Right lobe of liver (tissue), 4 donors: ENCODE data around the gene FHIT.

ENCODE experiments used
- POLR2A ChIP-seq: fragments of 450-650 bp; IDR thresholded peaks from one replicate; pipeline ENCODE4 v1.6.1; 2017; ENCODE audit warnings: antibody characterized with exemption, mild to moderate bottlenecking
- TF ChIP-seq, protein P1 (sequence below), 4 donors: fragments of 200-600 bp in 3 of 4; fragments of 450-650 bp in 1 of 4; IDR thresholded peaks; one replicate each; pipeline versions ENCODE4 v1.5.1 to v1.8.0; 2016 to 2022; ENCODE audit warnings: antibody characterized with exemption in 4 of 4, mild to moderate bottlenecking in 2 of 4
- donor health status: DM: no; HTN: no; CAD: no.
- donor health status: DM: no; HTN: no; CAD: no.
- donor health status: DM: no; HTN: yes; CAD: no.

DNA sequence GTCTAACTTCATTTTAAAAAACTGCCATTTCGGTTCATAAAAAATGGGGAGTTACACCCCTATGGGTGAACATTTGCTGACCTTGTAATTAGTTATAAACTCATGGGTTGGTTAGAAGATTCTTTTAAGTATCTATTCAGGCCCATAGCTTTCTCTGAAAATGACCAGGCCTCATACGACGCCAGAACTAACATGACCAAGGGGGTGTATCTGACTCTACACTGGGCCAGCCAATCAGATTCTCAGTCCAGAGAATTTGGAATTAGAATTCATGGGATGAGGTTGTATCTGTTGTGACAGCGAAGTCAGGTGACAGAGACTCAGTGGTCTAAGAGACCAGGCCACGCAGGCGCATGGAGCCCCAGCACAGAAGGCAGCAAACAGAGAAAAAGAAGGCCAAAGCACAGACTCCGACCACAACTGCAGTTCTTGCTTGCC is 981.4 kb downstream of the FHIT start:
- TF ChIP-seq, protein P1, sequence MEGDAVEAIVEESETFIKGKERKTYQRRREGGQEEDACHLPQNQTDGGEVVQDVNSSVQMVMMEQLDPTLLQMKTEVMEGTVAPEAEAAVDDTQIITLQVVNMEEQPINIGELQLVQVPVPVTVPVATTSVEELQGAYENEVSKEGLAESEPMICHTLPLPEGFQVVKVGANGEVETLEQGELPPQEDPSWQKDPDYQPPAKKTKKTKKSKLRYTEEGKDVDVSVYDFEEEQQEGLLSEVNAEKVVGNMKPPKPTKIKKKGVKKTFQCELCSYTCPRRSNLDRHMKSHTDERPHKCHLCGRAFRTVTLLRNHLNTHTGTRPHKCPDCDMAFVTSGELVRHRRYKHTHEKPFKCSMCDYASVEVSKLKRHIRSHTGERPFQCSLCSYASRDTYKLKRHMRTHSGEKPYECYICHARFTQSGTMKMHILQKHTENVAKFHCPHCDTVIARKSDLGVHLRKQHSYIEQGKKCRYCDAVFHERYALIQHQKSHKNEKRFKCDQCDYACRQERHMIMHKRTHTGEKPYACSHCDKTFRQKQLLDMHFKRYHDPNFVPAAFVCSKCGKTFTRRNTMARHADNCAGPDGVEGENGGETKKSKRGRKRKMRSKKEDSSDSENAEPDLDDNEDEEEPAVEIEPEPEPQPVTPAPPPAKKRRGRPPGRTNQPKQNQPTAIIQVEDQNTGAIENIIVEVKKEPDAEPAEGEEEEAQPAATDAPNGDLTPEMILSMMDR (IDR thresholded peaks at IDR 0.05) = no peak
- TF ChIP-seq POLR2A = no peak
